Measurements from ENCODE around the gene DDR2.

DNA sequence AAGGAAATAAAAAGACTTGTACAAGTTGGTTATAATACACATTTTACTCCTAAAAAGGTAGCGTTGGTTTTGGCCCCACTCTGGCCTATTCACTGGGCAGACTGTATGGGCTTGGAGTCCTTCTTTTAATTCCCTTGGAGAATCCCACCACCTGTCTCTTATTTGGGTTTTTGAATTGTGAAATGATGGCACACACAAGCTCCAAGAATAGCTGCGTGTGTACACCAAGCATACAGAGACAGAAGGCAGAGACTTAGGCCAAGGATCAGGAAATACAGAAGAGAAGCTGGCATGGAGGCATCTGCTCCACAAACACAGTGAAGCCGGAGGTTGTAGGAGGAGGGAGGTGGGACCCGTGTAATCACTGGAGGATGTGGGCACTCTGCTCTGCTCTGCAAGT, 29.1 kb downstream of the DDR2 start:
- TF ChIP-seq YY1 (IDR thresholded peaks at IDR 0.05; ENCODE audit: insufficient read depth, insufficient read length) = no peak
- TF ChIP-seq ZNF274 (IDR thresholded peaks at IDR 0.05; ENCODE audit: low read depth, low read length) = no peak
